GM12891 (cell line): ENCODE measurements around the gene SHMT1.

Experiments used
- PAX5 ChIP-seq: IDR thresholded peaks from 2 replicates; pipeline ENCODE4 v1.6.1; 2011; ENCODE audit warnings: low read length, moderate library complexity, mild to moderate bottlenecking; ENCODE audit not compliant: insufficient read depth, severe bottlenecking
- POLR2A ChIP-seq: IDR thresholded peaks from 2 replicates; pipeline ENCODE4 v1.6.1; 2011; ENCODE audit warnings: low read depth, low read length, control low read depth
- POLR2AphosphoS5 ChIP-seq: IDR thresholded peaks from 2 replicates; pipeline ENCODE4 v1.6.1; 2011; ENCODE audit warnings: low read depth, low read length, control low read depth
- POU2F2 ChIP-seq: IDR thresholded peaks from 2 replicates; pipeline ENCODE4 v1.6.1; 2011; ENCODE audit warnings: low read depth, mild to moderate bottlenecking, control low read depth, low read length, moderate library complexity
- SPI1 ChIP-seq: IDR thresholded peaks from 2 replicates; pipeline ENCODE4 v1.6.1; 2011; ENCODE audit warnings: low read depth, low read length, control low read depth
- TAF1 ChIP-seq: IDR thresholded peaks from 2 replicates; pipeline ENCODE4 v1.6.1; 2011; ENCODE audit warnings: low read depth, low read length, control low read depth

- TF ChIP-seq POLR2AphosphoS5 (no peak), POLR2A (no peak), TAF1 (no peak), POU2F2 (no peak), PAX5 (no peak), SPI1 (no peak)
Observed at GRCh38 chr17:18322522-18322921, 40.8 kb downstream of the SHMT1 start.
